ENCODE results near the gene PRDM16.

PRDM16 gene

DNA sequence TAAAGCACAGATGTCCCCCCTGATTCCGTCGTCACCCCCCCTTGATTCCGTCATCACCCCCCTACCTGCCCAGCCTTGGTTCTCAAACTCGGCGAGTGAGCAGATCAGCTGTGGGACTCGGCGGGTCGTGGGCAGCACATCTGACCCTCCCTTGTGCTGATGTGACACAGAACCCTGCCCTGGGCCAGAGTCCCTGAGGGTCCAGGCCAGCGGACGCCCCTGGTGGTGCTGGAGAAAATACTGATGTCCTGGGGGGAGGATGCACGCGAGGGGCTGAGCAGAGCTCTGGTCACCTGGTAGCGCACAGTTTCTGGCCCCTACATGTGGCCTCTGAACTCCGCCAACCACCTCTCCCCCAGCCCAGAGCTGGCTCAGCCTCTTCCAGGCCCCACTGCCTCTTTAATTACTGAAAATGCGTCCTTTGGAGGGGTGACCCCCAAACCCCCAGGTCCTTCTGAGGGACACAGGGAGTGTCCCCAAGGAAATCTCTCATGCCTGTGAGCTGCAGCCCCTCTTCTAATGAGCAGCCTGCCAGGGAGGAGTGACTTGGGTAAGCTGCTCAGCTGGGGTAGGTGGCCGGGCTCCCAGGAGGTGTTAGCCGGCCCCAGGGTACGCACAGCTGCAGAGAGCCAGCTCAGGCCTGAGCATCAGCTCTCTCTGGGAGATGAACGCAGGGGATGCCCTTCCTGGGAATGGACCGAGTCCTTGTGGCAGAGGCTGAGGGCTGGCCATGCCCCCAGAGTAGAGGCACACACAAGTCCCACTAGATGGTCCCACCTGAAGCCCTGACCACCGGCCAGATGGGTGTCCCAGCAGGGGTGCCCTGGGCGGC lies 255.9 kb downstream of the PRDM16 start:
- peak overlapping the region; percentile 77 for H2AK5ac ChIP-seq (ENCODE audit: low read depth, low read length)
- H3K9ac ChIP-seq (ENCODE audit: low read depth, low read length, poor library complexity): no peak overlapping the region
- H2BK120ac ChIP-seq (ENCODE audit: low read depth, low read length): peak overlapping the region; percentile 40
- H2BK15ac ChIP-seq (ENCODE audit: low read length): peak overlapping the region; percentile 52
- H2BK5ac ChIP-seq (ENCODE audit: low read length): peak overlapping the region; percentile 47
- peak overlapping the region; percentile 24 for H2BK12ac ChIP-seq (ENCODE audit: low read length)
- H3K36me3 ChIP-seq (replicated peaks in 1 of 2; ENCODE audit: control insufficient read depth in 2 of 2, insufficient read depth in 2 of 2, low read length in 2 of 2): no peaks in the 10 kb centered on the region
- peak overlapping the region; percentile 84 for H3K18ac ChIP-seq (ENCODE audit: low read length)
- WGBS, 2 donors (ENCODE audit: extremely low coverage in 2 of 2, insufficient read length in 2 of 2, insufficient replicate concordance in 1 of 2): no CpG with 5 or more reads among the region's 22 CpGs
- no peak overlapping the region for H2AFZ ChIP-seq (ENCODE audit: low read length)
- no peak for DNase-seq (ENCODE audit: low spot score)
- H3K4ac ChIP-seq (ENCODE audit: low read length): no peak overlapping the region
- peak overlapping the region in 1 of 2 donors; percentile 12 for H3K4me3 ChIP-seq (ENCODE audit: low read length in 2 of 2)
- no peak overlapping the region for H4K91ac ChIP-seq (ENCODE audit: low read depth, low read length, poor library complexity)
- no peaks in the 10 kb centered on the region for H3K79me1 ChIP-seq (ENCODE audit: low read depth, low read length)
- peak overlapping the region; percentile 14 for H3K14ac ChIP-seq (ENCODE audit: low read length)
- H3K4me1 ChIP-seq (ENCODE audit: control insufficient read depth in 2 of 2, insufficient read depth in 1 of 2, low read depth in 1 of 2, low read length in 2 of 2): peaks cover 0 to 33% of the 10 kb centered on the region in 2 donors
- H4K8ac ChIP-seq (ENCODE audit: low read depth, low read length): no peak overlapping the region
- H3K27me3 ChIP-seq (ENCODE audit: control insufficient read depth in 3 of 3, insufficient read depth in 3 of 3, low read depth in 1 of 3, low read length in 3 of 3): peaks cover 0 to 34% (median 0%) of the 10 kb centered on the region in 3 experiments
- no peak overlapping the region for H3K4me2 ChIP-seq (ENCODE audit: insufficient read depth, low read length, poor library complexity, severe bottlenecking)
- no peak overlapping the region for H3K23ac ChIP-seq (ENCODE audit: low read depth, low read length, poor library complexity)
- no peak overlapping the region for H3K27ac ChIP-seq (replicated peaks; ENCODE audit: low read length)
- H3K9me3 ChIP-seq (replicated peaks in 1 of 2; ENCODE audit: control insufficient read depth in 2 of 2, insufficient read depth in 1 of 2, low read depth in 1 of 2, low read length in 2 of 2): peaks cover 0 to 4% of the 10 kb centered on the region in 2 donors

GRCh38 chr1:3326516-3327388 lies 257.7 kb downstream of the PRDM16 start:
- Histone ChIP-seq H3K18ac (ENCODE audit: low read length) (peak overlapping the region; percentile 11), H2BK120ac (ENCODE audit: low read depth, low read length) (no peak overlapping the region), H2BK15ac (ENCODE audit: low read length) (no peak overlapping the region), H2AFZ (ENCODE audit: low read length) (no peak overlapping the region), H2AK5ac (ENCODE audit: low read depth, low read length) (peak overlapping the region; percentile 15), H3K4me3 (ENCODE audit: low read length in 2 of 2) (no peak overlapping the region), H4K91ac (ENCODE audit: low read depth, low read length, poor library complexity) (no peak overlapping the region), H3K27me3 (ENCODE audit: control insufficient read depth in 3 of 3, insufficient read depth in 3 of 3, low read depth in 1 of 3, low read length in 3 of 3) (peaks cover 0 to 34% (median 0%) of the 10 kb centered on the region in 3 experiments), H3K9me3 (replicated peaks in 1 of 2; ENCODE audit: control insufficient read depth in 2 of 2, insufficient read depth in 1 of 2, low read depth in 1 of 2, low read length in 2 of 2) (peaks cover 0 to under 1% of the 10 kb centered on the region in 2 donors), H3K27ac (replicated peaks; ENCODE audit: low read length) (no peak overlapping the region), H3K4ac (ENCODE audit: low read length) (no peak overlapping the region), H3K23ac (ENCODE audit: low read depth, low read length, poor library complexity) (no peak overlapping the region), H3K14ac (ENCODE audit: low read length) (no peak overlapping the region), H3K9ac (ENCODE audit: low read depth, low read length, poor library complexity) (no peak overlapping the region), H3K4me2 (ENCODE audit: insufficient read depth, low read length, poor library complexity, severe bottlenecking) (no peak overlapping the region), H3K79me1 (ENCODE audit: low read depth, low read length) (no peaks in the 10 kb centered on the region), H2BK12ac (ENCODE audit: low read length) (no peak overlapping the region), H2BK5ac (ENCODE audit: low read length) (peak overlapping the region; percentile 30), H3K36me3 (replicated peaks in 1 of 2; ENCODE audit: control insufficient read depth in 2 of 2, insufficient read depth in 2 of 2, low read length in 2 of 2) (no peaks in the 10 kb centered on the region), H4K8ac (ENCODE audit: low read depth, low read length) (no peak overlapping the region), H3K4me1 (ENCODE audit: control insufficient read depth in 2 of 2, insufficient read depth in 1 of 2, low read depth in 1 of 2, low read length in 2 of 2) (peaks cover 0 to 35% of the 10 kb centered on the region in 2 donors)
- DNase-seq (ENCODE audit: low spot score): no peak
- WGBS, 2 donors (ENCODE audit: extremely low coverage in 2 of 2, insufficient read length in 2 of 2, insufficient replicate concordance in 1 of 2): no CpG with 5 or more reads among the region's 21 CpGs

GRCh38 chr1:3327389-3327702 lies 258.3 kb downstream of the PRDM16 start:
- Histone ChIP-seq H4K91ac (ENCODE audit: low read depth, low read length, poor library complexity) (no peak overlapping the region), H3K4me1 (ENCODE audit: control insufficient read depth in 2 of 2, insufficient read depth in 1 of 2, low read depth in 1 of 2, low read length in 2 of 2) (peaks cover 0 to 33% of the 10 kb centered on the region in 2 donors), H2AFZ (ENCODE audit: low read length) (no peak overlapping the region), H3K23ac (ENCODE audit: low read depth, low read length, poor library complexity) (no peak overlapping the region), H3K4me2 (ENCODE audit: insufficient read depth, low read length, poor library complexity, severe bottlenecking) (no peak overlapping the region), H3K36me3 (replicated peaks in 1 of 2; ENCODE audit: control insufficient read depth in 2 of 2, insufficient read depth in 2 of 2, low read length in 2 of 2) (no peaks in the 10 kb centered on the region), H3K9me3 (replicated peaks in 1 of 2; ENCODE audit: control insufficient read depth in 2 of 2, insufficient read depth in 1 of 2, low read depth in 1 of 2, low read length in 2 of 2) (no peaks in the 10 kb centered on the region), H3K4ac (ENCODE audit: low read length) (no peak overlapping the region), H2BK15ac (ENCODE audit: low read length) (no peak overlapping the region), H3K27me3 (ENCODE audit: control insufficient read depth in 3 of 3, insufficient read depth in 3 of 3, low read depth in 1 of 3, low read length in 3 of 3) (peaks cover 0 to 34% (median 0%) of the 10 kb centered on the region in 3 experiments), H2AK5ac (ENCODE audit: low read depth, low read length) (peak overlapping the region; percentile 21), H2BK12ac (ENCODE audit: low read length) (no peak overlapping the region), H3K9ac (ENCODE audit: low read depth, low read length, poor library complexity) (no peak overlapping the region), H2BK5ac (ENCODE audit: low read length) (no peak overlapping the region), H3K18ac (ENCODE audit: low read length) (peak overlapping the region; percentile 72), H3K14ac (ENCODE audit: low read length) (no peak overlapping the region), H2BK120ac (ENCODE audit: low read depth, low read length) (no peak overlapping the region), H4K8ac (ENCODE audit: low read depth, low read length) (peak overlapping the region; percentile 8), H3K27ac (replicated peaks; ENCODE audit: low read length) (no peak overlapping the region), H3K79me1 (ENCODE audit: low read depth, low read length) (no peaks in the 10 kb centered on the region), H3K4me3 (ENCODE audit: low read length in 2 of 2) (no peak overlapping the region)
- no CpG with 5 or more reads among the region's 15 CpGs for WGBS, 2 donors (ENCODE audit: extremely low coverage in 2 of 2, insufficient read length in 2 of 2, insufficient replicate concordance in 1 of 2)
- no peak for DNase-seq (ENCODE audit: low spot score)

Measured in neuronal stem cell (in vitro differentiated cells).